Endothelial cell of umbilical vein (primary cell): ENCODE data around the gene COMP. TPM values are rescaled to one million over a fixed set of nuclear protein-coding genes. Genes with fewer than 3 reads are reported as not detected.

ENCODE experiments used
- BruUV-seq: library from RNA; stranded (reverse); fragments of 400-500 nt; replicated peaks from 2 replicates; lab custom pipeline; 2021; lab: Mats Ljungman, UMichigan
- CTCF ChIA-PET: fragments of 300-600, 350-600 bp; sonication (Branson Sonifier 250); formaldehyde crosslinking; loops from one replicate; lab custom pipeline; 2021; ENCODE audit warnings: antibody characterized with exemption, inconsistent platforms; lab: Charles Lee
- POLR2A ChIA-PET: fragments of 300-600, 350-600 bp; sonication (Branson Sonifier 250); formaldehyde crosslinking; loops from one replicate; lab custom pipeline; 2021; ENCODE audit warnings: antibody characterized with exemption, inconsistent platforms; lab: Charles Lee
- DNase-seq: peaks from one replicate; pipeline ENCODE4 v3.0.0-alpha.2; 2011; ENCODE audit warnings: low read depth, low spot score
- FAIRE-seq: peaks from 2 replicates; lab custom pipeline; 2011; peaks lifted over from hg19 to GRCh38; lab: Jason Lieb, UNC
- H2AFZ ChIP-seq: 2 replicates; pipeline ENCODE4 v1.6.0; 2012; ENCODE audit warnings: low read depth, low read length, control low read depth, inconsistent platforms
- H3K27ac ChIP-seq: 2 replicates; pipeline ENCODE4 v1.5.1; 2011; ENCODE audit warnings: low read depth, mild to moderate bottlenecking, control low read depth, low read length, moderate library complexity; ENCODE audit not compliant: insufficient read depth
- H3K27me3 ChIP-seq, 2 experiments: 2 replicates each; pipeline versions ENCODE4 v1.6.0 to v1.6.1; 2011; ENCODE audit warnings: low read length in 2 of 2, mixed read lengths in 1 of 2; ENCODE audit not compliant: control insufficient read depth in 2 of 2, insufficient read depth in 2 of 2
- H3K36me3 ChIP-seq, 2 experiments: 2 replicates in 1 of 2; 3 replicates in 1 of 2; pipeline ENCODE4 v1.5.1; 2011; ENCODE audit warnings: low read length in 2 of 2, mild to moderate bottlenecking in 1 of 2, moderate library complexity in 1 of 2; ENCODE audit not compliant: control insufficient read depth in 2 of 2, insufficient read depth in 2 of 2; ENCODE audit errors: extremely low read depth in 1 of 2
- H3K4me1 ChIP-seq: 3 replicates; pipeline ENCODE4 v1.5.1; 2011; ENCODE audit warnings: mild to moderate bottlenecking, low read length; ENCODE audit not compliant: control insufficient read depth, insufficient read depth; ENCODE audit errors: extremely low read depth
- H3K4me2 ChIP-seq: 2 replicates; pipeline ENCODE4 v1.6.1; 2011; ENCODE audit warnings: low read length, control low read depth, mixed read lengths; ENCODE audit not compliant: insufficient read depth
- H3K4me3 ChIP-seq, 3 experiments: fragments of 200-600 bp in 1 of 3; sonication (generic), shearing (Covaris generic) in 1 of 3; replicated peaks in 1 of 3; 2 replicates each; pipeline ENCODE4 v1.5.1; 2011 to 2016; ENCODE audit warnings: control low read depth in 3 of 3, low read length in 3 of 3, mild to moderate bottlenecking in 2 of 3, inconsistent platforms in 1 of 3, low read depth in 1 of 3, moderate library complexity in 1 of 3; ENCODE audit not compliant: insufficient read depth in 1 of 3
- H3K79me2 ChIP-seq: 2 replicates; pipeline ENCODE4 v1.6.0; 2012; ENCODE audit warnings: low read length, inconsistent platforms; ENCODE audit not compliant: control insufficient read depth, insufficient read depth
- H3K9ac ChIP-seq: replicated peaks from 2 replicates; pipeline ENCODE3; 2011; ENCODE audit warnings: low read length, control low read depth; ENCODE audit not compliant: insufficient read depth; ENCODE audit errors: extremely low read depth
- H3K9me1 ChIP-seq: replicated peaks from 3 replicates; pipeline ENCODE4 v1.6.0; 2011; ENCODE audit warnings: mild to moderate bottlenecking, low read length; ENCODE audit not compliant: control insufficient read depth, insufficient read depth; ENCODE audit errors: extremely low read depth
- H3K9me3 ChIP-seq: replicated peaks from 2 replicates; pipeline ENCODE4 v1.5.1; 2012; ENCODE audit warnings: low read length, inconsistent platforms; ENCODE audit not compliant: control insufficient read depth, insufficient read depth
- H4K20me1 ChIP-seq: replicated peaks from 2 replicates; pipeline ENCODE3; 2011; ENCODE audit warnings: mild to moderate bottlenecking, low read length; ENCODE audit not compliant: control insufficient read depth, insufficient read depth; ENCODE audit errors: extremely low read depth
- CTCF ChIP-seq, 2 donors: IDR thresholded peaks; 1 replicate in 1 of 2; 2 replicates in 1 of 2; pipeline ENCODE4 v1.5.1; 2011; ENCODE audit warnings: low read length in 2 of 2, mild to moderate bottlenecking in 2 of 2, moderate library complexity in 2 of 2, control low read depth in 1 of 2, inconsistent platforms in 1 of 2, low read depth in 1 of 2; ENCODE audit not compliant: insufficient read depth in 1 of 2; ENCODE audit errors: extremely low read depth in 1 of 2
- EZH2 ChIP-seq: IDR thresholded peaks from 2 replicates; pipeline ENCODE4 v1.6.1; 2012; ENCODE audit warnings: borderline replicate concordance, low read depth, mild to moderate bottlenecking, moderate library complexity, low read length, inconsistent platforms; ENCODE audit not compliant: severe bottlenecking
- FOS ChIP-seq: IDR thresholded peaks from 2 replicates; pipeline ENCODE4 v1.6.1; 2011; ENCODE audit warnings: mild to moderate bottlenecking, low read length, moderate library complexity, borderline replicate concordance; ENCODE audit not compliant: insufficient read depth
- GATA2 ChIP-seq: IDR thresholded peaks from 2 replicates; pipeline ENCODE4 v1.7.0; 2011; ENCODE audit warnings: low read depth, mild to moderate bottlenecking, moderate library complexity, mixed read lengths, low read length; ENCODE audit not compliant: insufficient read length, insufficient read depth
- JUN ChIP-seq: IDR thresholded peaks from 2 replicates; pipeline ENCODE4 v1.6.1; 2011; ENCODE audit warnings: borderline replicate concordance, low read depth; ENCODE audit not compliant: insufficient read length, insufficient read depth
- MYC ChIP-seq: IDR thresholded peaks from one replicate; pipeline ENCODE4 v1.6.1; 2011; ENCODE audit warnings: mild to moderate bottlenecking, low read depth, low read length
- POLR2A ChIP-seq: IDR thresholded peaks from 2 replicates; pipeline ENCODE4 v1.6.1; 2012; ENCODE audit warnings: low read depth, mild to moderate bottlenecking, control low read depth, low read length
- POLR2AphosphoS5 ChIP-seq: IDR thresholded peaks from 2 replicates; pipeline ENCODE4 v1.6.1; 2012; ENCODE audit warnings: low read depth, mild to moderate bottlenecking, control low read depth, low read length, moderate library complexity; ENCODE audit not compliant: insufficient read depth
- dilution Hi-C: fragments of 300-500 bp; cut with MboI; formaldehyde crosslinking; loops from one replicate; pipeline ENCODE4 v1.15.0; 2019; ENCODE audit warnings: low sequenced_read_pairs; ENCODE audit not compliant: extremely low pct_ligation_motif_present
- intact Hi-C: fragments of 100-400 bp; cut with micrococcal nuclease; formaldehyde crosslinking; loops from one replicate; pipeline ENCODE4 v1.10.0; 2022
- polyA plus RNA-seq, 4 experiments: library from polyadenylated mRNA; depleted of rRNA in 3 of 4; stranded (reverse) in 3 of 4; unstranded in 1 of 4; fragments of >200 nt; gene quantifications; 2 replicates each; pipeline versions ENCODE4 v1.2.1 to v1.2.3, GENCODE V29; 2011 to 2012; ENCODE audit warnings: missing spikeins in 1 of 4
- total RNA-seq: library from RNA; stranded (reverse); gene quantifications from 2 replicates; pipeline ENCODE4 v1.2.3, GENCODE V29; 2021
- TF ChIP-seq, protein P1 (sequence below): IDR thresholded peaks from 2 replicates; pipeline ENCODE4 v1.6.1; 2011; ENCODE audit not compliant: insufficient read depth, insufficient read length

The COMP gene
- total and polyA plus RNA-seq, 2 donors (not counting 3 experiments of a cell fraction or from before 2014, with no cell fraction given): not detected

DNA sequence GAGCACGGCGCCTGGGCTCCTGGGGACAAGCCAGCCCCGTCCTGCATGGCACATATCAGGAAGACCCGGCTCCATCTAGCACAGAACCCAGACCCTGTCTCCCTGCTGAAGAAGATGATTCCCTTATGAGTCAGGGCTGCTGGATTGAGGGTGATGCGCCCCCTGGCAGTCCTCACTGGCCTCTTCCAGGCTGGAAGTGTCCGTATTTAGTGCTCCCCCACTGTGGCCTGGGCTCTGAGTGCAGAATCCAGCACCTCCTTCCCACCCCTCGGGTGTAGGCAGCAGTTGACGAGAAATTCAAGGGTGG, 14.9 kb downstream of the COMP start:
- dilution Hi-C loops: no loop called here
- CTCF ChIA-PET: interaction anchor here (1.8 kb wide), 1 partner anchor 71 kb away, joined by 5 read pairs; no protein-coding TSS in a partner anchor

DNA sequence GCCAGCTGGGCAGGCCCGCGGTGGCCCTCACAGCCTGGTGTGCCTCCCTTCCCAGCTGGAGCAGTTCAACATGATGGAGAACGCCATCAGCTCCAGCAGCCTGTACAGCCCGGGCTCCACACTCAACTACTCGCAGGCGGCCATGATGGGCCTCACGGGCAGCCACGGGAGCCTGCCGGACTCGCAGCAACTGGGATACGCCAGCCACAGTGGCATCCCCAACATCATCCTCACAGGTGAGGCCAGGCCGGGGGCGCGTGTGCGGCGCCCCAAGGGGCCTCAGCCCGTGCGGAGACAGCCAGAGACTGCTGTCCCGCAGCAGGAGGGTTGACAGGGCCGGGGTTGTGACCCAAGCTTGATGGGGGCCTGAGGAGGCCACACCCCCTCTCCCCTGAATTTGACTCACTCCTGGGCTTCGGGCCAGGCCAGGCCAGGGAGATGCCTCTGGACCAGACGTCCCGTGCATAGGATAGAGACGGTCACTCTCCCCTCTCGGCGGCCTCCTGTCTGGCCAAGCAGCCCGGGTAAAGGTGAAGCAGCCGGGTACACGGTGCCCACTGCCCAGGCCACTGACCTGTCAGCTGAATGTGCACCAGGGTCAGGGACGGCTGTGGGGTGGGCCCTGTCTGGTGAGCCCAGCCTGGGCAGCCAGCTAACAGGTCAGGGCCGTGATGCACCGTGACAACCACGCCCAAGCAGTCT, 15.4 kb downstream of the COMP start:
- intact Hi-C loops: no loop called here
- no peak overlapping the region for H3K4me3 ChIP-seq
- no TSS peak for BruUV-seq
- FAIRE-seq (no peak), DNase-seq (no peak)
- CTCF ChIA-PET: interaction anchor here (1.8 kb wide), 1 partner anchor 71 kb away, joined by 5 read pairs; no protein-coding TSS in a partner anchor
- H3K4me1 ChIP-seq: no peaks in the 10 kb centered on the region
- H3K79me2 ChIP-seq: no peaks in the 10 kb centered on the region
- POLR2A ChIA-PET: no interaction called here
- H3K9ac ChIP-seq: no peak overlapping the region
- no peaks in the 10 kb centered on the region for H3K9me1 ChIP-seq
- TF ChIP-seq, protein P1, sequence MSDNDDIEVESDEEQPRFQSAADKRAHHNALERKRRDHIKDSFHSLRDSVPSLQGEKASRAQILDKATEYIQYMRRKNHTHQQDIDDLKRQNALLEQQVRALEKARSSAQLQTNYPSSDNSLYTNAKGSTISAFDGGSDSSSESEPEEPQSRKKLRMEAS: no peak
- TF ChIP-seq JUN (no peak), GATA2 (no peak), EZH2 (no peak), CTCF (IDR thresholded peaks at IDR 0.05; ENCODE audit: extremely low read depth in 1 of 2, insufficient read depth in 1 of 2, low read depth in 1 of 2, low read length in 2 of 2) (no peak), POLR2A (no peak), POLR2AphosphoS5 (no peak), MYC (no peak), FOS (no peak)
- peaks cover 3 to 10% of the 10 kb centered on the region in 2 experiments for H3K27me3 ChIP-seq
- H3K27ac ChIP-seq: no peak overlapping the region
- H3K36me3 ChIP-seq: no peaks in the 10 kb centered on the region
- dilution Hi-C loops: no loop called here
- H3K9me3 ChIP-seq: no peaks in the 10 kb centered on the region
- no peak overlapping the region for H2AFZ ChIP-seq
- H3K4me2 ChIP-seq: no peak overlapping the region
- H4K20me1 ChIP-seq: no peaks in the 10 kb centered on the region

More for the DNA sequence above, 14.9 kb downstream of the COMP start:
- Histone ChIP-seq H3K27me3 (peaks cover 3 to 10% of the 10 kb centered on the region in 2 experiments), H3K9me1 (no peaks in the 10 kb centered on the region), H3K4me2 (no peak overlapping the region), H3K27ac (no peak overlapping the region), H3K4me3 (no peak overlapping the region), H3K36me3 (no peaks in the 10 kb centered on the region), H3K4me1 (no peaks in the 10 kb centered on the region), H3K79me2 (no peaks in the 10 kb centered on the region), H3K9me3 (no peaks in the 10 kb centered on the region), H4K20me1 (no peaks in the 10 kb centered on the region), H2AFZ (no peak overlapping the region), H3K9ac (no peak overlapping the region)
- intact Hi-C loops: no loop called here
- POLR2A ChIA-PET: no interaction called here
- no TSS peak for BruUV-seq
- DNase-seq: no peak
- TF ChIP-seq, protein P1: no peak
- no peak for TF ChIP-seq FOS
- FAIRE-seq: no peak
